DOHH2 (cell line): ENCODE data around the gene AVPR2.

Source experiments
- H3F3A ChIP-seq: fragments of 200-600 bp; sonication (generic), shearing (Covaris generic); 2 replicates; pipeline ENCODE4 v1.6.0; 2016; ENCODE audit warnings: antibody characterized with exemption, mild to moderate bottlenecking; ENCODE audit not compliant: control insufficient read depth, insufficient read depth
- H3K27ac ChIP-seq: fragments of 200-600 bp; sonication (generic); 2 replicates; pipeline ENCODE4 v1.5.1; 2014; ENCODE audit warnings: low read depth, mild to moderate bottlenecking, low read length, moderate library complexity
- H3K27me3 ChIP-seq: fragments of 200-600 bp; sonication (generic); 2 replicates; pipeline ENCODE4 v1.6.1; 2014; ENCODE audit warnings: mild to moderate bottlenecking, low read length, mixed read lengths; ENCODE audit not compliant: control insufficient read depth
- H3K36me3 ChIP-seq: fragments of 200-600 bp; sonication (generic); 2 replicates; pipeline ENCODE4 v1.6.1; 2014; ENCODE audit warnings: mild to moderate bottlenecking, low read length, moderate library complexity, mixed read lengths; ENCODE audit not compliant: control insufficient read depth
- H3K4me1 ChIP-seq: fragments of 200-600 bp; sonication (generic); 2 replicates; pipeline ENCODE4 v1.6.1; 2014; ENCODE audit warnings: mild to moderate bottlenecking, low read length, mixed read lengths; ENCODE audit not compliant: control insufficient read depth
- H3K4me2 ChIP-seq: fragments of 200-600 bp; sonication (generic); 2 replicates; pipeline ENCODE4 v1.6.0; 2014; ENCODE audit warnings: mild to moderate bottlenecking, low read length, moderate library complexity
- H3K4me3 ChIP-seq: fragments of 200-600 bp; sonication (generic); 2 replicates; pipeline ENCODE4 v1.5.1; 2014; ENCODE audit warnings: mild to moderate bottlenecking, low read length, mixed read lengths
- H3K79me2 ChIP-seq: fragments of 200-600 bp; sonication (generic); 2 replicates; pipeline ENCODE4 v1.6.1; 2014; ENCODE audit warnings: mild to moderate bottlenecking, low read length, mixed read lengths; ENCODE audit not compliant: control insufficient read depth
- H3K9me2 ChIP-seq: fragments of 200-600 bp; sonication (generic); replicated peaks from 2 replicates; pipeline ENCODE4 v1.6.1; 2014; ENCODE audit warnings: mild to moderate bottlenecking, low read length, mixed read lengths; ENCODE audit not compliant: control insufficient read depth
- H3K9me3 ChIP-seq: fragments of 200-600 bp; sonication (generic); 2 replicates; pipeline ENCODE4 v1.6.1; 2014; ENCODE audit warnings: antibody characterized with exemption, low read length, mixed read lengths; ENCODE audit not compliant: control insufficient read depth, insufficient read depth
- H4K20me1 ChIP-seq: fragments of 200-600 bp; sonication (generic); 2 replicates; pipeline ENCODE4 v1.6.0; 2014; ENCODE audit warnings: low read depth, mild to moderate bottlenecking, antibody characterized with exemption, low read length, moderate library complexity; ENCODE audit not compliant: control insufficient read depth, insufficient read depth
- EZH2phosphoT487 ChIP-seq: fragments of 200-600 bp; sonication (generic); IDR thresholded peaks from 2 replicates; pipeline ENCODE4 v1.6.1; 2017; ENCODE audit warnings: borderline replicate concordance, mild to moderate bottlenecking, antibody characterized with exemption, low read length, moderate library complexity, mixed read lengths
- TF ChIP-seq, protein P1 (sequence below): fragments of 200-600 bp; sonication (generic); IDR thresholded peaks from one replicate; pipeline ENCODE4 v1.5.1; 2014; ENCODE audit warnings: antibody characterized with exemption, mild to moderate bottlenecking, low read depth, low read length; ENCODE audit not compliant: poor library complexity, severe bottlenecking

AVPR2 gene

DNA sequence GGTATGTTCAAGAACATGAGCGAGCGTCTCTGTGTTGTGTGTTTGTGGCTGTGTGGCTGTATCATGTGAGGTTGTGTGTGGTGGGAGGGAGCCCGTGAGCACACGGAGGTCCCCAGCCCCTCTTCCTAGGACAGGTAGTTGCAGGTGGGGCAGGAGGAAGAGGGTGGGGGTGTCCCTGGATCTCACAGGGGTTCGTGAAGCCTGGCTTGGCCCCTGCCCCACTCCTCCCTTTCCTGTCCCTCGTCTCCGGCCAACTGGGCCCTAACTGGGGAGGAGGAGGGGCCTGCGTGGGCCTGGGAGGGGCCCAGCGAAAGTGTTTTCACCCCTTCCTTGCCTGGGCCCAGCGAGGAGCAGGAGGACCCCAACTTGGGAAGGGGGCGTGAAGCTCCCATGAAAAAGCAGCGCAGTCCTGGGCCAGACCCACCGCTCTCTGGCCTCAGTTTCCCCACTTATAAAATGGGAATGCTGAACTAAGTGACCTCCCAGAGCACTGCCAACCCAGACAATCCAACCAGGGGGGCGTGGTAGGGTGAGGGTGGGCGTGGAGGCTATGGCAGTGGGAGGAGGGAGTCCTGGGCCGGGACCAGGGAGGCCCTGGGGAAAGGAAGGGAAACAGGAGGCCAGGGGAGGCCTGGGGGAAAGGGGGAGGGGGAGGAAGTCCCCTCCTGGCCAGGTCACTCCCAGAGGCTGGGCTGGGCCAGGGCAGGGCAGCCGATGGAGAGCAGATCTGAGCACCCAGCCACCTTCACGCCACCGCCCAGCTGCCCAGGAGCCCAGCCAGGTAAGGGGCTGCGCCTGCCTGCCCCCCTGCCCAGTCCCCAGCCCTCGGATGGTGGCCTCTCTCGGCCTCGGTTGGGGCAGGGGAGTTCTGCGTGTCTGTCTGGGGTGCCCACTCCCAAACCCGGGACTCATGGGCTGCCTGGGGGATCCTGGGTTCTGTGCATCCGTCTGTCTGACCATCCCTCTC lies at the start of gene AVPR2:
AVPR2 (plus strand) TSS at position 683 of the 967 bp plus-strand sequence. CDS start 473 bp downstream, outside the sequence.
- no peak for TF ChIP-seq EZH2phosphoT487
- TF ChIP-seq, protein P1, sequence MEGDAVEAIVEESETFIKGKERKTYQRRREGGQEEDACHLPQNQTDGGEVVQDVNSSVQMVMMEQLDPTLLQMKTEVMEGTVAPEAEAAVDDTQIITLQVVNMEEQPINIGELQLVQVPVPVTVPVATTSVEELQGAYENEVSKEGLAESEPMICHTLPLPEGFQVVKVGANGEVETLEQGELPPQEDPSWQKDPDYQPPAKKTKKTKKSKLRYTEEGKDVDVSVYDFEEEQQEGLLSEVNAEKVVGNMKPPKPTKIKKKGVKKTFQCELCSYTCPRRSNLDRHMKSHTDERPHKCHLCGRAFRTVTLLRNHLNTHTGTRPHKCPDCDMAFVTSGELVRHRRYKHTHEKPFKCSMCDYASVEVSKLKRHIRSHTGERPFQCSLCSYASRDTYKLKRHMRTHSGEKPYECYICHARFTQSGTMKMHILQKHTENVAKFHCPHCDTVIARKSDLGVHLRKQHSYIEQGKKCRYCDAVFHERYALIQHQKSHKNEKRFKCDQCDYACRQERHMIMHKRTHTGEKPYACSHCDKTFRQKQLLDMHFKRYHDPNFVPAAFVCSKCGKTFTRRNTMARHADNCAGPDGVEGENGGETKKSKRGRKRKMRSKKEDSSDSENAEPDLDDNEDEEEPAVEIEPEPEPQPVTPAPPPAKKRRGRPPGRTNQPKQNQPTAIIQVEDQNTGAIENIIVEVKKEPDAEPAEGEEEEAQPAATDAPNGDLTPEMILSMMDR, result no peak
- peaks cover 42% of the 10 kb centered on the region for H3K4me1 ChIP-seq
- no peaks in the 10 kb centered on the region for H3K9me2 ChIP-seq
- no peaks in the 10 kb centered on the region for H3K9me3 ChIP-seq
- no peak within 1 kb of the TSS for H3K27ac ChIP-seq
- H3K4me3 ChIP-seq, result no peak within 1 kb of the TSS; the same call in 1 of the 2 replicates
- H3K27me3 ChIP-seq, result no peaks in the 10 kb centered on the region
- no peaks in the 10 kb centered on the region for H4K20me1 ChIP-seq
- H3F3A ChIP-seq, result no peaks in the 10 kb centered on the region; the same call in 1 of the 2 replicates
- no peaks in the 10 kb centered on the region for H3K79me2 ChIP-seq
- H3K36me3 ChIP-seq, result no peaks in the 10 kb centered on the region
- H3K4me2 ChIP-seq, result peak within 1 kb of the TSS; percentile 19; the same call in 1 of the 2 replicates

DNA sequence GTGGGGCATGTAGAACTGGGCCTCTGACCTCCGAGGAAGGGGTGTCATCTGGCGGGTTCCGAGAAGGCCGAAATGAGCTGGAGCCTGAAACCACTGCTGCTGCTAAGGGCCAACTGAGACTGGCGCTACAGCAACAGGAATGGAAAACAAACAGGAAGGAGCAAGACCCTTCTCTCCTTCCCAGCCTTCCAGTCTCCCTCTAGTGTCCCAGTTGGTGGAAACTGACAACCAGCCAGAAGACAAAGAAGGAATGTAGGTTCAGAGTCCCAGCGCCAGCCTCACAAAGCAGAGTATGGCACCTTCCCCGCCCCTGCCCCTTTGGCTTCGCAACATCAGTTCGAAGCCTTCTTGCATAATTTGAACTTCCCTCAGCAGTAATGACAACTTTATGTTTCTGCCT lies 49.8 kb upstream of the AVPR2 start:
- no peaks in the 10 kb centered on the region for H3F3A ChIP-seq
- no peak overlapping the region for H3K4me3 ChIP-seq
- H3K79me2 ChIP-seq, result no peaks in the 10 kb centered on the region
- no peaks in the 10 kb centered on the region for H3K9me2 ChIP-seq
- H3K27ac ChIP-seq, result no peak overlapping the region
- no peaks in the 10 kb centered on the region for H3K4me1 ChIP-seq
- no peaks in the 10 kb centered on the region for H4K20me1 ChIP-seq
- TF ChIP-seq, protein P1, result no peak
- no peak for TF ChIP-seq EZH2phosphoT487
- H3K4me2 ChIP-seq, result no peak overlapping the region
- no peaks in the 10 kb centered on the region for H3K36me3 ChIP-seq
- no peaks in the 10 kb centered on the region for H3K9me3 ChIP-seq
- H3K27me3 ChIP-seq, result no peaks in the 10 kb centered on the region; the same call in none of the 2 replicates

DNA sequence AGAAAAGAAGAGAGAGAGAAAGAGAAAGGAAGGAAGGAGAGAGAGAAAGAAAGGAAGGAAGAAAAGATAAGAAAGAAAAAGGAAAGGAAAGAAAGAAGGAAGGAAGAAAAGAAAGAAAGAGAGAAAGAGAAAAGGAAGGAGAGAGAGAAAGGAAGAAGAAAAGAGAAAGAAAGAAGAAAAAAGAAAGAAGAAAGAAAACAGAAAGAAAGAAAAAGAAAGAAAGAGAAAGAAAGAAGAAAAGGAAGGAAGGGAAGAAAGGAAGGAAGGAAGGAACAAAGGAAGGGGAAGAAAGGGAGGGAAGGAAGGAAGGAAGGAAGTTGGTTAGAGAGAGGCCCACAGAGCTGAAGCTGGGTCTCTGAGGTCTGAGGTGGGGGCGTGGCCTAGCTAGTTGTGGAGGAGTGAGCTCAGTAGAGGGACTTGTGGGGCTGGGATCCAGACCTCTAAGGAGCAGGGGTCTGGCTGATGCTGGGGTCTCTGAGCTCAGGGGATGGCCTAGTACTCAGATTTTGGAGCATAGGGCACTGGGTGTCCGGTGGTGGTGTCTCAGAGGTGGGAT lies 47.0 kb upstream of the AVPR2 start:
- Histone ChIP-seq H3K27me3 (no peaks in the 10 kb centered on the region; the same call in none of the 2 replicates), H3K9me2 (no peaks in the 10 kb centered on the region), H3K4me2 (no peak overlapping the region), H3K9me3 (no peaks in the 10 kb centered on the region), H3F3A (no peaks in the 10 kb centered on the region), H3K27ac (no peak overlapping the region), H3K4me1 (no peaks in the 10 kb centered on the region), H3K79me2 (no peaks in the 10 kb centered on the region), H3K36me3 (no peaks in the 10 kb centered on the region), H4K20me1 (no peaks in the 10 kb centered on the region), H3K4me3 (no peak overlapping the region)
- TF ChIP-seq, protein P1, result no peak
- TF ChIP-seq EZH2phosphoT487, result no peak
